ENCODE measurements around the gene NFATC2IP. TPM values are rescaled to one million over a fixed set of nuclear protein-coding genes. Genes with fewer than 3 reads are reported as not detected.

Gene NFATC2IP
- total RNA-seq, 1 donor from 2014 or later = 19.2 TPM

DNA sequence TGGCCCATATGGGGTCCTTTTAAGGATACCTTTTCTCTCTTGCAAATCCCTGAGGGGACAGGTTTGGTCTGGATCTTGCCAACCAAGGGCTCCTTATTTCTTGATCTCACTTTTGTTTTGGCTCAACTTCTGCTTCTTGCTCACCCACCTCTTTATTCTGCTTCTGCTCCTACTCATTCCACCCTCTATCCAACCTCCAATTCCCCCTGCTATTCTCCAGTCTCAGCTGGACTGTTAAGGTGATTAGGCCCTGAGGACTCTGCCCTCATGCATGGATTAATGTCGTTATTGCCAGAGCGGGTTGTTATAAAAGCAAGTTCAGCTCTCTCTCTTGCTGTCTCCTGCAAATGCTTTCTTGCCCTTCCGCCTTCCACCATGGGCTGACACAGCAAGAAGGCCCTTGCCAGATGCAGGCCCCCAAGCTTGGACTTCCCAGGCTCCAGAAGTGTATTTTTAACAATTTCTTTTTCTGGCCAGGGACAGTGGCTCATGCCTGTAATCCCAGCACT, 63.9 kb downstream of the NFATC2IP start:
- FAIRE-seq = no peak
- TF ChIP-seq, protein P1, sequence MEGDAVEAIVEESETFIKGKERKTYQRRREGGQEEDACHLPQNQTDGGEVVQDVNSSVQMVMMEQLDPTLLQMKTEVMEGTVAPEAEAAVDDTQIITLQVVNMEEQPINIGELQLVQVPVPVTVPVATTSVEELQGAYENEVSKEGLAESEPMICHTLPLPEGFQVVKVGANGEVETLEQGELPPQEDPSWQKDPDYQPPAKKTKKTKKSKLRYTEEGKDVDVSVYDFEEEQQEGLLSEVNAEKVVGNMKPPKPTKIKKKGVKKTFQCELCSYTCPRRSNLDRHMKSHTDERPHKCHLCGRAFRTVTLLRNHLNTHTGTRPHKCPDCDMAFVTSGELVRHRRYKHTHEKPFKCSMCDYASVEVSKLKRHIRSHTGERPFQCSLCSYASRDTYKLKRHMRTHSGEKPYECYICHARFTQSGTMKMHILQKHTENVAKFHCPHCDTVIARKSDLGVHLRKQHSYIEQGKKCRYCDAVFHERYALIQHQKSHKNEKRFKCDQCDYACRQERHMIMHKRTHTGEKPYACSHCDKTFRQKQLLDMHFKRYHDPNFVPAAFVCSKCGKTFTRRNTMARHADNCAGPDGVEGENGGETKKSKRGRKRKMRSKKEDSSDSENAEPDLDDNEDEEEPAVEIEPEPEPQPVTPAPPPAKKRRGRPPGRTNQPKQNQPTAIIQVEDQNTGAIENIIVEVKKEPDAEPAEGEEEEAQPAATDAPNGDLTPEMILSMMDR (IDR thresholded peaks at IDR 0.05; ENCODE audit: insufficient read depth, low read length, severe bottlenecking) = no peak
- H3K4me3 ChIP-seq (ENCODE audit: low read depth, low read length) = no peak overlapping the region

More for the DNA sequence above, 63.9 kb downstream of the NFATC2IP start:
- Histone ChIP-seq H3K36me3 (ENCODE audit: control insufficient read depth, insufficient read depth, low read length) (no peaks in the 10 kb centered on the region), H3K27me3 (ENCODE audit: control insufficient read depth, insufficient read depth, low read length) (no peaks in the 10 kb centered on the region)
- no peak for DNase-seq (ENCODE audit: low read depth)

Other genes with a start within 250 kb of the NFATC2IP start
- gene EIF3C, start 239.5 kb upstream of the NFATC2IP start, total RNA-seq = 175 and 180 TPM in 2 replicates
- gene NPIPB9, start 199.2 kb upstream of the NFATC2IP start, total RNA-seq = 0.77 and 1.6 TPM in 2 replicates
- 27.4 and 35.7 TPM in 2 replicates for gene ATXN2L, start 127.9 kb upstream of the NFATC2IP start, total RNA-seq
- 146 and 176 TPM in 2 replicates for gene TUFM, start 104.6 kb upstream of the NFATC2IP start, total RNA-seq
- 4.2 and 6.7 TPM in 2 replicates for gene SH2B1, start 87.1 kb upstream of the NFATC2IP start, total RNA-seq
- gene ATP2A1, start 72.4 kb upstream of the NFATC2IP start, total RNA-seq = under 0.01 and 0.13 TPM in 2 replicates
- gene RABEP2, start 25.7 kb upstream of the NFATC2IP start, total RNA-seq = 20.3 and 30.0 TPM in 2 replicates
- not detected in 2 replicates for gene CD19, start 19.0 kb upstream of the NFATC2IP start, total RNA-seq
- 20.8 and 21.4 TPM in 2 replicates for gene SPNS1, start 23.8 kb downstream of the NFATC2IP start, total RNA-seq
- gene LAT, start 34.1 kb downstream of the NFATC2IP start, total RNA-seq = 0.38 and 0.53 TPM in 2 replicates